ENCODE results near the gene ACP7. TPM values are rescaled to one million over a fixed set of nuclear protein-coding genes. Genes with fewer than 3 reads are reported as not detected.

The ACP7 gene
- total RNA-seq (not detected), polyA plus RNA-seq (ENCODE audit: insufficient read length in 6 of 6) (under 1 TPM; 0.13 to 0.23 (median 0.18) TPM)
- long read RNA-seq, donor 1, result 0 reads
- long read RNA-seq, donor 2, result 0 reads
- long read RNA-seq, donor 3, result 0 reads
- long read RNA-seq, donor 4, result 0 reads
- long read RNA-seq, donor 5, result 0 reads
- long read RNA-seq, donor 6, result 0 reads
- long read RNA-seq, donor 7, result 0 reads
- long read RNA-seq, donor 8, result 0 reads
- long read RNA-seq, donor 9, result 0 reads
- long read RNA-seq, donor 10, result 0 reads
- long read RNA-seq, donor 11, result 0 reads
- long read RNA-seq, donor 12, result 0 reads

- no peak within 1 kb of the TSS for H3K4me3 ChIP-seq
- H3K9me3 ChIP-seq, result no peaks in the 10 kb centered on the region
- no peak for ATAC-seq
- TF ChIP-seq CTCF (IDR thresholded peaks at IDR 0.05), result no peak
- H3K27me3 ChIP-seq, result peaks cover 44 to 81% of the 10 kb centered on the region in 2 donors
- H3K36me3 ChIP-seq, result no peaks in the 10 kb centered on the region
- H3K4me1 ChIP-seq, result peaks cover 7 to 13% of the 10 kb centered on the region in 2 donors
- intact Hi-C loops (cut with DNase I), result no loop called here
- no peak within 1 kb of the TSS for H3K27ac ChIP-seq
- DNase-seq, result peak in 1 of 4 donors; percentile 71
Measured at GRCh38 chr19:39083983-39084731, at the start of gene ACP7. ACP7 (plus strand) TSS chr19:39084368; CDS start chr19:39085270, 902 bp downstream.

- H3K4me1 ChIP-seq, result peaks cover 3 to 5% of the 10 kb centered on the region in 2 donors
- no peak for TF ChIP-seq CTCF (IDR thresholded peaks at IDR 0.05)
- ATAC-seq, result no peak
- peaks cover 0 to 53% of the 10 kb centered on the region in 2 donors for H3K27me3 ChIP-seq
- H3K27ac ChIP-seq, result no peak overlapping the region
- no peak overlapping the region for H3K4me3 ChIP-seq
- intact Hi-C loops (cut with DNase I), result no loop called here
- no peak for DNase-seq
- no peaks in the 10 kb centered on the region for H3K9me3 ChIP-seq
- H3K36me3 ChIP-seq, result no peaks in the 10 kb centered on the region
Measured at GRCh38 chr19:39036581-39036980, 47.6 kb upstream of the ACP7 start.

- H3K4me1 ChIP-seq, result peaks cover 0 to 3% of the 10 kb centered on the region in 2 donors
- peaks cover 0 to 47% of the 10 kb centered on the region in 2 donors for H3K27me3 ChIP-seq
- H3K27ac ChIP-seq, result no peak overlapping the region
- no peaks in the 10 kb centered on the region for H3K9me3 ChIP-seq
- DNase-seq (no peak), ATAC-seq (no peak)
- intact Hi-C loops (cut with DNase I), result no loop called here
- no peak for TF ChIP-seq CTCF (IDR thresholded peaks at IDR 0.05)
- no peaks in the 10 kb centered on the region for H3K36me3 ChIP-seq
- H3K4me3 ChIP-seq, result no peak overlapping the region
Measured at GRCh38 chr19:39037194-39037593, 47.0 kb upstream of the ACP7 start.

- H3K36me3 ChIP-seq, result no peaks in the 10 kb centered on the region
- no peak overlapping the region for H3K4me3 ChIP-seq
- no peak for TF ChIP-seq CTCF (IDR thresholded peaks at IDR 0.05)
- ATAC-seq (peak; percentile 92), DNase-seq (peak in 1 of 4 donors; percentile 24)
- no peaks in the 10 kb centered on the region for H3K4me1 ChIP-seq
- peaks cover 0 to 38% of the 10 kb centered on the region in 2 donors for H3K27me3 ChIP-seq
- intact Hi-C loops (cut with DNase I), result no loop called here
- H3K27ac ChIP-seq, result no peak overlapping the region
- no peaks in the 10 kb centered on the region for H3K9me3 ChIP-seq
Measured at GRCh38 chr19:39038098-39038497, 46.1 kb upstream of the ACP7 start.

- H3K36me3 ChIP-seq, result no peaks in the 10 kb centered on the region
- intact Hi-C loops (cut with DNase I), result no loop called here
- ATAC-seq (no peak), DNase-seq (no peak)
- H3K9me3 ChIP-seq, result no peaks in the 10 kb centered on the region
- H3K27ac ChIP-seq, result no peak overlapping the region
- H3K4me1 ChIP-seq, result no peaks in the 10 kb centered on the region
- no peak overlapping the region for H3K4me3 ChIP-seq
- no peak for TF ChIP-seq CTCF (IDR thresholded peaks at IDR 0.05)
- no peaks in the 10 kb centered on the region for H3K27me3 ChIP-seq
Measured at GRCh38 chr19:39045506-39045905, 38.7 kb upstream of the ACP7 start.
